Measurements from ENCODE around the gene CHRM3. TPM values are rescaled to one million over a fixed set of nuclear protein-coding genes. Genes with fewer than 3 reads are reported as not detected.

The CHRM3 gene
- total and polyA plus RNA-seq, 12 donors = 0.05 to 0.68 (median 0.20) TPM; not detected in 2

DNA sequence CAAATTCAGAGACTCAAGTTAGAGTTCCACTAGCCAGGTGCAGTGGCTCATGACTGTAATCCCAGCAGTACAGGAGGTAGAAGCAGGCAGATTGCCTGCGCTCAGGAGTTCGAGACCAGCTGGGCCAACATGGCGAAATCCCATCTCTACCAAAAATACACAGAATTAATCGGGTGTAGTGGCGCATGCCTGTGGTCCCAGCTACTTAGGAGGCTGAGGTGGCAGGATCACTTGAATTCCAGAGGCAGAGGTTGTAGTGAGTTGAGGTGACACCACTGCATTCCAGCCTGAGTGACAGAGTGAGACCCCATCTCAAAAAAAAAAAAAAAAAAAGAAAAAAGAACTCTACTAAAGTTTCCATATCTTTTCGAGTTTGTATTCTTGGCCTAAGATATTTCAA, 36.7 kb upstream of the CHRM3 start:
- Histone ChIP-seq H3K36me3 (no peaks in the 10 kb centered on the region), H3K27ac (no peak overlapping the region), H3K9me3 (no peaks in the 10 kb centered on the region), H3K4me1 (no peaks in the 10 kb centered on the region), H3K27me3 (no peaks in the 10 kb centered on the region), H3K4me3 (no peak overlapping the region)
- 82 to 87% methylated on average over 6 of the region's 6 CpGs for WGBS, 2 donors
- DNase-seq (no peak), ATAC-seq (no peak)
- TF ChIP-seq, protein P1, sequence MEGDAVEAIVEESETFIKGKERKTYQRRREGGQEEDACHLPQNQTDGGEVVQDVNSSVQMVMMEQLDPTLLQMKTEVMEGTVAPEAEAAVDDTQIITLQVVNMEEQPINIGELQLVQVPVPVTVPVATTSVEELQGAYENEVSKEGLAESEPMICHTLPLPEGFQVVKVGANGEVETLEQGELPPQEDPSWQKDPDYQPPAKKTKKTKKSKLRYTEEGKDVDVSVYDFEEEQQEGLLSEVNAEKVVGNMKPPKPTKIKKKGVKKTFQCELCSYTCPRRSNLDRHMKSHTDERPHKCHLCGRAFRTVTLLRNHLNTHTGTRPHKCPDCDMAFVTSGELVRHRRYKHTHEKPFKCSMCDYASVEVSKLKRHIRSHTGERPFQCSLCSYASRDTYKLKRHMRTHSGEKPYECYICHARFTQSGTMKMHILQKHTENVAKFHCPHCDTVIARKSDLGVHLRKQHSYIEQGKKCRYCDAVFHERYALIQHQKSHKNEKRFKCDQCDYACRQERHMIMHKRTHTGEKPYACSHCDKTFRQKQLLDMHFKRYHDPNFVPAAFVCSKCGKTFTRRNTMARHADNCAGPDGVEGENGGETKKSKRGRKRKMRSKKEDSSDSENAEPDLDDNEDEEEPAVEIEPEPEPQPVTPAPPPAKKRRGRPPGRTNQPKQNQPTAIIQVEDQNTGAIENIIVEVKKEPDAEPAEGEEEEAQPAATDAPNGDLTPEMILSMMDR (IDR thresholded peaks at IDR 0.05) = no peak
- intact Hi-C loops (cut with DNase I) = no loop called here

DNA sequence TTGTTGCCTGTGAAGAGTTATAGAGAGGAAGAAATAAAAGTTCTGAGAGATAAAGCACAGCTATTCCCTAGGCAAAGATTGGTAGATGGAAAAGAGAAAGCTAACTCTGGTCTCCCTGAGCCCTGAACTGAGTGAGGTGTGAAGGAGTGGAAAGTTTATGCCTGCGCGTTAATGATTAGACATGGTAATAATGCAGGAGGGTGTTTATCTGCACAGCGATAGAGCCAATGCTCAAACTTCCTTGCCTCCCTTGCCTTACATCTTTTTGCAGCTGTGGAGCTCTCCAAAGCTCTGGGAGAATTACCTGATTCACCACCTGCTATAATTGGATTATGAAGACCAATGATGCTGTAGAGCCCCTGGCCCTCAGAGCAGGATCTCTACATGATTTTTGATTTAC, 32.8 kb upstream of the CHRM3 start:
- ATAC-seq = no peak
- intact Hi-C loops (cut with DNase I) = no loop called here
- Histone ChIP-seq H3K4me3 (no peak overlapping the region), H3K4me1 (no peaks in the 10 kb centered on the region), H3K27me3 (peaks cover 0 to 2% (median 0%) of the 10 kb centered on the region in 7 donors), H3K9me3 (no peaks in the 10 kb centered on the region), H3K36me3 (no peaks in the 10 kb centered on the region), H3K27ac (no peak overlapping the region)
- 74 to 75% methylated on average over 3 of the region's 3 CpGs for WGBS, 2 donors
- no peak for DNase-seq
- TF ChIP-seq, protein P1 (IDR thresholded peaks at IDR 0.05) = no peak

DNA sequence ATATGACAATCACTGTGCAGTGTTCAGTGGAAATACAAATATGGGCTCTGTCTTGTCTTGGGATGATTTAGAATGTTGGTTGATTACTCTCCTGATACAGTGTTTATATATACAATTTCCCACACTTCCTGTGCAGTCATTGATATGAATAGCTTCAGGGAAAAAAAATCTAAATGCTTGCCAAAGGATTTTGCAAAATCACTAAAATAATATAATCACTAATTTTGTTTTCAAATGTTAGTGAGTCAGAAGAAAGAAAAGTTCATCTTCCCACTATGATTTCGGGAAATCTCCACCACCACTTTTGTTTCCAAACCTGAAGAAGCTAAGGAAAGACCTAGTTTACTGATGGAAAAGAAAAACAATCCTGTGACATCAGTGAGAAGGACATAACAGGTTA, 32.1 kb upstream of the CHRM3 start:
- Histone ChIP-seq H3K9me3 (no peaks in the 10 kb centered on the region), H3K27ac (no peak overlapping the region), H3K4me1 (no peaks in the 10 kb centered on the region), H3K27me3 (peaks cover 0 to 3% (median 0%) of the 10 kb centered on the region in 7 donors), H3K4me3 (no peak overlapping the region), H3K36me3 (no peaks in the 10 kb centered on the region)
- no peak for DNase-seq
- no peak for ATAC-seq
- 67% methylated on average over 1 of the region's 1 CpG for WGBS, 2 donors
- TF ChIP-seq, protein P1 (IDR thresholded peaks at IDR 0.05) = no peak
- intact Hi-C loops (cut with DNase I) = no loop called here

DNA sequence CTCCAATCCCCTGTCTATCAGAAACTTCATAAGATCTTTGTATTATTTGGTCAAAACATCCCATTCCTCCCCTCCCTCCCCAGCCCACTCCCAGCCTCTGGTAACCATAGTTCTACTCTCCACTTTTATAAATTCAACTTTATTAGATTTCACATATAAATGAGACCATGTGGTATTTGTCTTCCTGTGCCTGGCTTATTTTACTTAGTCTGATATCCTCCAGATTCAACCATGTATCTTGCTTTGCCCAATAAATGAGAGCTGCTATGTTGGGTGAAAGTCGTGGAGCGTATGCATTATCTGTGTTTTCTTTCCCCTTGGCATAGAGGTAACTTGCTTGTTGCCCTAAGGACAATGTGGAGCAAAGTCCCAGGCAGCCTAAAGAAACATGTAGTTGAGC, 28.5 kb upstream of the CHRM3 start:
- peaks cover 0 to 3% (median 0%) of the 10 kb centered on the region in 7 donors for H3K27me3 ChIP-seq
- no peak overlapping the region for H3K27ac ChIP-seq
- no peaks in the 10 kb centered on the region for H3K36me3 ChIP-seq
- no peaks in the 10 kb centered on the region for H3K4me1 ChIP-seq
- no peak overlapping the region for H3K4me3 ChIP-seq
- ATAC-seq (no peak), DNase-seq (no peak)
- no peaks in the 10 kb centered on the region for H3K9me3 ChIP-seq
- intact Hi-C loops (cut with DNase I) = no loop called here
- WGBS, 2 donors = 79 to 86% methylated on average over 2 of the region's 2 CpGs
- TF ChIP-seq, protein P1 (IDR thresholded peaks at IDR 0.05) = no peak
